Thymus (tissue), 11 donors: ENCODE measurements around the gene NPM1. TPM values are rescaled to one million over a fixed set of nuclear protein-coding genes. Genes with fewer than 3 reads are reported as not detected.

Source experiments
- DNase-seq, 9 donors: peaks; one replicate each; pipeline ENCODE4 v3.0.0-alpha.2; 2013; ENCODE audit warnings: low spot score in 9 of 9, low read depth in 6 of 9, missing footprints in 1 of 9
- H3K27ac ChIP-seq, 2 donors: one replicate each; pipeline ENCODE4 v1.5.1; 2013; ENCODE audit warnings: control low read depth in 1 of 2, low read depth in 1 of 2, low read length in 1 of 2, mild to moderate bottlenecking in 1 of 2, moderate library complexity in 1 of 2
- H3K27me3 ChIP-seq, 2 donors: one replicate each; pipeline ENCODE4 v1.5.1; 2013; ENCODE audit warnings: low read length in 1 of 2; ENCODE audit not compliant: control insufficient read depth in 2 of 2, insufficient read depth in 1 of 2
- H3K36me3 ChIP-seq, 2 donors: one replicate each; pipeline ENCODE4 v1.5.1; 2013; ENCODE audit warnings: low read length in 1 of 2, mild to moderate bottlenecking in 1 of 2, moderate library complexity in 1 of 2; ENCODE audit not compliant: control insufficient read depth in 2 of 2, insufficient read depth in 2 of 2
- H3K4me1 ChIP-seq, 2 donors: one replicate each; pipeline ENCODE4 v1.5.1; 2013; ENCODE audit warnings: low read length in 2 of 2; ENCODE audit not compliant: control insufficient read depth in 2 of 2, insufficient read depth in 2 of 2
- H3K4me3 ChIP-seq, 2 donors: one replicate each; pipeline ENCODE4 v1.5.1; 2013; ENCODE audit warnings: low read length in 2 of 2, control low read depth in 1 of 2, mild to moderate bottlenecking in 1 of 2
- H3K9me3 ChIP-seq, 2 donors: one replicate each; pipeline ENCODE4 v1.5.1; 2013; ENCODE audit warnings: low read length in 1 of 2, mild to moderate bottlenecking in 1 of 2; ENCODE audit not compliant: control insufficient read depth in 2 of 2, insufficient read depth in 1 of 2
- WGBS: extraction: QIAGEN DNeasy Blood & Tissue Kit; methylation state at CpG from one replicate; pipeline ENCODE4 v1.1.7; 2013; 5-methylcytosine and 5-hydroxymethylcytosine counted together
- polyA plus RNA-seq: library from polyadenylated mRNA; stranded (reverse); fragments of 200-250 nt; gene quantifications from one replicate; pipeline ENCODE4 v1.2.3, GENCODE V29; 2013
- total RNA-seq: library from RNA; stranded (reverse); fragments of 120-200 nt; gene quantifications from one replicate; pipeline ENCODE4 v1.2.4, GENCODE V29; 2013
- donor health status: healthy.

NPM1 gene
- total and polyA plus RNA-seq, 2 donors = 2,207 to 2,632 TPM

- Histone ChIP-seq H3K9me3 (no peaks in the 10 kb centered on the region), H3K4me3 (no peak overlapping the region), H3K4me1 (no peaks in the 10 kb centered on the region), H3K36me3 (no peaks in the 10 kb centered on the region), H3K27ac (no peak overlapping the region), H3K27me3 (peaks cover 0 to 12% of the 10 kb centered on the region in 2 donors)
- no peak for DNase-seq
- WGBS = 96% methylated on average over 20 of the region's 20 CpGs
These were observed 39.9 kb downstream of the NPM1 start for GRCh38 chr5:171427318-171428167.

GRCh38 chr5:171428168-171428696, 40.6 kb downstream of the NPM1 start:
- peaks cover 0 to 6% of the 10 kb centered on the region in 2 donors for H3K27me3 ChIP-seq
- H3K27ac ChIP-seq = no peak overlapping the region
- no peak overlapping the region for H3K4me3 ChIP-seq
- H3K4me1 ChIP-seq = no peaks in the 10 kb centered on the region
- no peaks in the 10 kb centered on the region for H3K36me3 ChIP-seq
- no peak for DNase-seq
- 98% methylated on average over 9 of the region's 9 CpGs for WGBS
- no peaks in the 10 kb centered on the region for H3K9me3 ChIP-seq

GRCh38 chr5:171428809-171429542, 41.3 kb downstream of the NPM1 start:
- 95% methylated on average over 16 of the region's 16 CpGs for WGBS
- Histone ChIP-seq H3K9me3 (no peaks in the 10 kb centered on the region), H3K4me1 (no peaks in the 10 kb centered on the region), H3K27ac (no peak overlapping the region), H3K4me3 (no peak overlapping the region), H3K36me3 (no peaks in the 10 kb centered on the region), H3K27me3 (peaks cover 0 to 2% of the 10 kb centered on the region in 2 donors)
- DNase-seq = no peak

- Histone ChIP-seq H3K27ac (no peak overlapping the region), H3K27me3 (no peaks in the 10 kb centered on the region), H3K4me1 (no peaks in the 10 kb centered on the region), H3K4me3 (no peak overlapping the region), H3K9me3 (no peaks in the 10 kb centered on the region), H3K36me3 (no peaks in the 10 kb centered on the region)
- no peak for DNase-seq
- 96% methylated on average over 4 of the region's 4 CpGs for WGBS
These were observed 41.9 kb downstream of the NPM1 start for GRCh38 chr5:171429543-171429910.

GRCh38 chr5:171431251-171431777, 43.7 kb downstream of the NPM1 start:
- no peak overlapping the region for H3K27ac ChIP-seq
- H3K27me3 ChIP-seq = no peaks in the 10 kb centered on the region
- no peaks in the 10 kb centered on the region for H3K9me3 ChIP-seq
- DNase-seq = no peak
- no peaks in the 10 kb centered on the region for H3K4me1 ChIP-seq
- no peaks in the 10 kb centered on the region for H3K36me3 ChIP-seq
- 96% methylated on average over 7 of the region's 7 CpGs for WGBS
- no peak overlapping the region for H3K4me3 ChIP-seq

GRCh38 chr5:171432076-171432475, 44.4 kb downstream of the NPM1 start:
- Histone ChIP-seq H3K4me3 (no peak overlapping the region), H3K27ac (no peak overlapping the region), H3K36me3 (no peaks in the 10 kb centered on the region), H3K27me3 (no peaks in the 10 kb centered on the region), H3K9me3 (no peaks in the 10 kb centered on the region), H3K4me1 (no peaks in the 10 kb centered on the region)
- no peak for DNase-seq
- 93% methylated on average over 8 of the region's 8 CpGs for WGBS

GRCh38 chr5:171432583-171433351, 45.1 kb downstream of the NPM1 start:
- Histone ChIP-seq H3K9me3 (no peaks in the 10 kb centered on the region), H3K36me3 (no peaks in the 10 kb centered on the region), H3K4me3 (no peak overlapping the region), H3K4me1 (no peaks in the 10 kb centered on the region), H3K27ac (no peak overlapping the region), H3K27me3 (no peaks in the 10 kb centered on the region)
- WGBS = 94% methylated on average over 16 of the region's 16 CpGs
- no peak for DNase-seq

GRCh38 chr5:171433352-171433698, 45.7 kb downstream of the NPM1 start:
- H3K9me3 ChIP-seq = no peaks in the 10 kb centered on the region
- no peak overlapping the region for H3K27ac ChIP-seq
- no peaks in the 10 kb centered on the region for H3K4me1 ChIP-seq
- H3K36me3 ChIP-seq = no peaks in the 10 kb centered on the region
- 76% methylated on average over 6 of the region's 6 CpGs for WGBS
- no peak overlapping the region for H3K4me3 ChIP-seq
- DNase-seq = no peak
- no peaks in the 10 kb centered on the region for H3K27me3 ChIP-seq
